CD4-positive, alpha-beta T cell treated with Interleukin-17A for 4 hours (primary cell): ENCODE data around the gene MIEF1.

Experiments
- DNase-seq: peaks from one replicate; pipeline ENCODE4 v3.0.0-alpha.2; 2020; ENCODE audit warnings: mixed read lengths

MIEF1 gene

DNA sequence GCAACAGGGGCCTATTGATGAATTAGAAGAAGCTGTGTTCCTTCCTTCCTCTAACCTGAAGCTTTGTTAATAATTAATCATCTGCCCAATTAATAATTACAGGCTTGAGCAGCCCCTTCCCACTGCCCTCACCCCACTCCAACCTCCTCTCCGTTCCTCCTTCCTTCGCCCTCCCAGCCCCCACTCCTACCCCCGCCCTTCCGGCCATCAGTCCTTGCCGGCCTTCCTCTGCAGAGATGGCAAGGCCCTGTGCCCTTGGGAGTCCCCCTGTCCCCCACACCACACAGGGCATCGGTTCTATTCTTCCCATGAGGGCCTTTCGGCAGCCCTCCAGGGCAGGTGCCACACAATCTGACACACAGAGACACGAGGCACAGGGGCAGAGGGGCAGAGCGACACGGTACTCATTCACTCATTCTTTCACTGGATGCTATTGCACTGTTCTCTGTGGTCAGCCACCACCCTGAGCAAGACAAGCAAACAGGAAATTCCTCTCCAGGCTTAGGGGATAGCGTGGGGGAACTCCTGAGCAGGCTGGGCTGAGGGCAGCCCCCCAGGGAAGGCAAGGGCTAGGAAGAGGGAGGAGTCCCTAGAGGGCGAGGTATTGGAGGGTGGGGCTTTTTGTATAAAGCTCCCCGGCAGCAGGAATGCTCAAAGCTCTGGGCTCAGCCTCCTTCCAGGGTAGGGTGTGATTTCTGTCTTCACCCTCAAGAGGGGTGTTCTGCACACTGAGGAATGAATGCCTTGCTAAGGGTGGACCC lies 30.5 kb upstream of the MIEF1 start:
- no peak for DNase-seq

DNA sequence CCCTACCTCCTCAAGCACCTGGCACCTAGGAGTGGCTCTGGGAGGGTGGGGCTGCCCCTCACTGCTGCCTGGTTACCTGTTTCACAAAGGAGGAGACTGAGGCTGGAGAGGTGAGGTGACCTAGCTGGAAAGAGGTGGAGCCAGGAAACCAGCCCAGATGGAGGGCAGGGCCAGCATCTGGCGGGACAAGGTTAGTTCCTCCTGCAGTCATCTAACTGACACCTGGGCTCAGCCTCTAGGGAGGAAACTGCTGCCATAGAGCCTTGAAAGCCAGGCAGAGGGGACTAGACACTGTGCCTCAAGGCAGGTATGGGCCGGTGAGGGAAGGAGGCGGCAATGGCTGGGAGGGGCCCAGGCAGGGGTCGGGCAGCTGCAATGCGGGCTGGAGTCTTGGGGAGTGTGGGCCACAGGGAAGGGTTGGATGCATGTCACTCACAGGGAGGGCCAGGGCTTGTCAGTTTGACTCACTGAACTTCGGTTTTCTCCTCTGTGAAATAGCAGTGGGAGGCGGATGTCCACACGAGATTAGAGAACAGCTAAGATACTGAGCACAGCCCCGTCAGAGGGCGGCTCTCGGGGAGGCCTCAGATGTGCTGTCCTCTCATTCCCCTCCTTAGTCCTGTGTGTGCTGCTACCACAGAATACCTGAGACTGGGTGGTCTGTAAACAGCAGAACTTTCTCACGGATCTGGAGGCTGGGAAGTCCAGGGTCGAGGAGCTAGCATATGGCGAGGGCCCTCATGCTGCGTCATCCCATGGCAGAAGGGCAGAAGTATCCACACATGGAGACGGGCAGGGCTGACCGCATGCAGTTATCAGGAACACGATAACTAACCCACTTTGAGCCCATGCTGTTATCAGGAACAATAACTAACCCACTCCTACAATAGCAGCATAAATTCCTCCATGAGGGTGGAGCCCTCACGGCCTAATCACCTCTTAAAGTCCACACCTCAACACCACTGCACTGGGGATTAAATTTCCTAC lies 29.2 kb upstream of the MIEF1 start:
- no peak for DNase-seq

DNA sequence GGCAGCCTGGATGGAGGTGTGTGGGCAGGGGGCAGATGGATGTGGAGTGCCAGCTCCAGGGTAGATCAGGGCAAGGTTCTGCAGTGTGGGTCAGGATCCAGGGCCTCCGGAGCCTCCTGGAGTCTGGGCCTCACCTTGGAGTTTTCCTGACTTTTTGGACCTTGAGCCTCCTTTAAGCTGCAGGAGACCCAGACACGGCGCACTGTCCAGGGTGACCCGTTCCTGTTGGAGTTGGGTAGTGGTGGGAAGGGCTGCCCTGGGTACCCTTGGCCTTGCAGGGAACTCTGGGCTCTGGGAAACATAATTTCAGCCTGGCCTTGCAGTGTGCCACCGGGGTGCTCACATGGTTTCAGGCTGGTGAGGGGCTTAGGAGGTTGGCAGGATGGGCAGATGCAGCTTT lies 28.2 kb upstream of the MIEF1 start:
- DNase-seq = no peak

DNA sequence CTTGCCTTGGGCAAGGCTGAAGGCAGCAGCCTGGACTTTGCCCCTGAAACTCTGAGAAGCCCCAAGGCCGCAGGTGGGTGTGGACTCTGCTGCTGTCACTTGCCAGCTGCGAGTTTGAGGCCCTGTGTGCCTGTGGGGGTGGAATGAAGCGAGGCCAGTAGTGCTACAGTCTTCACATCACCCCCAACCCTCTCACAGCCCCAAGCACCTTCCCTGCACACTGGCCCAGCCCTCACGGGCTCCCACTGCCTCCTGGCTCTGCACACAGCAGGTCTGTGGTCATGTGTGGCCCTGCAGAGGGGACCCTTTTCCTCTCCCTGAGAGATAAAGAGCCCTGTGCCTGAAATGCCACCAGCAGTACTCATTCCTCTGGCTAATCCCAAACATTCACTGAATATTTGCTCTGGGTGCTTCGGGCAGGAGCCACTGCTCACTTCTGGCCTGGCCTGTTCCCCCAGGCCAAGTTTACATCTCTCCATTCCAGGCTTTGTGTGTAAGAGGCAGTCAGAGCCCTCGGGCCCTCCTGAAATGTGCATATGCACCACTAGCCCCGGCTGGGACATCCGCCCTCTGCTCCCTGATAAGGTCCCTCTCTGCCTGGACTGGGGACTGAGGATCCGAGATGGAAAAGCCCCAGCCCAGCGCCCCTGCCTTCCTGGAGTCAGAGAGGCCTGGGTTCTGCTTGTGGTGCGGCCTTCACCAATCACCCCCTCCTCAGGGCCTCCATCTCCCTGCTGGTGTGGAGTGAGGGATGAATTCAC lies 27.6 kb upstream of the MIEF1 start:
- DNase-seq = no peak

DNA sequence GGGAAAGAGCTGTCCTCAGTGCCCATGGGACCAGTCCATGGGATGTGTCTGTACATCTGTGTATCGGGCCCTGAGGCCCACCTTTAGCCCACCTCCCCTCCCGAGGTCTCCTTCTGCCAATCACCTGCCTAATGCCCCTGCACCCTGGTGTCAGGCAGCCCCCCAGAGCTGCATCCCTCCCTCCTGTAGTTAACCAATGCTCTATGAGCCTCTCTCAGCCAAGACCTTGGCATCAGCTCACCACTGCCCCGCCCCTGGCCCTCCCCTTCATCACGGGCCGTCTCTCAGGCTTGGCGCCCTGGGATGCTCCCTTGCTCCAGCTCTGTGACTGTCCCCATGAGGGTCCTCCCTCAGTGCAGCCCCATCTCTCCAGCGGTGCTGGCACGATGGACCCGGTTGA lies 26.8 kb upstream of the MIEF1 start:
- DNase-seq = no peak

DNA sequence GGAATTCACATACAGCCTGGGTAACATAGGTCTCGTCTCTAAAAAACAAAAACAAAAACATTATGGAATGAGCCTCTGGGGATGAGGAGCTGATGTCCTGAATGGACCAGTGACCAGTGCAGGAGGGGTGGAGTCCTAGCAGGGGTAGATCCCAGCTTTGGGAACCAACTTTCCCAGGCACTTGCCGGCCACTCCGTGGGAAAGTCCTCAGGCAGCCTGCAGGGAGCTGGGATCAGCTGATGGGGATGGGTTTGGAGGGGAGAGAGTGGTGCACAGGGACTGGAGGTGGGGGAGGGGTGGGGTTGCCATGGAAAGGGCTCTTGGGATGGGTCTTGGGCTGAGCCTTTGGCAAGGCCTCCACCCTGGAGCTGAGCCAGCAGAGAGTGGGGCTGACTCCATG lies 26.2 kb upstream of the MIEF1 start:
- no peak for DNase-seq

DNA sequence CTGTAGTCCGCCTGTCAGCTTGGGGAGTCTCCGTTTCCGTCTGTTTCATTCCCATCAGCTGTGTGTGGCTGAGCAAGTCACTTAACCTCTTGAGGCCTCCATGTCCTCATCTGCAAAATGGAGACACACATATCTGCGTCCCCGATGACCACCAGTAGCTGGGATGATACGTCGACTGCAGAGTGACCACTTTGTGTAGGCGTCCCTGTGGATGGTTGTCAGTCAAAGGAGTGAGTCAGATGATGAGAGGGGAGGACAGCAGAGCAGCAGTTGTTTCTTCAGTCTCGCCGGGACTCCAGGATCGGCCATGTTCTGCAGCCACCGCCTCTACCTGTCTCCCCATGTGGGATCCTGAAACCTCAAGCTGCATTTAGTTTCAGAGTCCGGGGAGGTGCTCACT lies 25.4 kb upstream of the MIEF1 start:
- DNase-seq = no peak

DNA sequence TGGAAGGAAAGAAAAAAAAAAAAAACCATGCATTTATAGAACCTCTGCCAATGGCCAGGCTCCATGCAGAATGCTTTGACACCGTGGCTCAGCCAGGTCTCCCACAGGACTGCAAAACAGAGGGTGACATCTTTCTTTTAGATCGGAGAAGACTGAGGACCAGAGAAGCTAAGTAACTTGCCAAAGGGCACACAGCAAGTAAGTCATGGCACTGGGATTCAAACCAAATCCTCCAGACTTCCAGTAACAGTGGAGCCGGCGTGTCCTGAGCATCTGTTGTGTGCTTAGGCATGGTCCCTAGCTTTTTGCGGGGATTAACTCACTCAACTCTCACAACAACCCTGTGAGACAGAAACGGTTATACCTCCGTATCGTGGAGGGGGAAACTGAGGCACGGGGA lies 24.5 kb upstream of the MIEF1 start:
- no peak for DNase-seq

DNA sequence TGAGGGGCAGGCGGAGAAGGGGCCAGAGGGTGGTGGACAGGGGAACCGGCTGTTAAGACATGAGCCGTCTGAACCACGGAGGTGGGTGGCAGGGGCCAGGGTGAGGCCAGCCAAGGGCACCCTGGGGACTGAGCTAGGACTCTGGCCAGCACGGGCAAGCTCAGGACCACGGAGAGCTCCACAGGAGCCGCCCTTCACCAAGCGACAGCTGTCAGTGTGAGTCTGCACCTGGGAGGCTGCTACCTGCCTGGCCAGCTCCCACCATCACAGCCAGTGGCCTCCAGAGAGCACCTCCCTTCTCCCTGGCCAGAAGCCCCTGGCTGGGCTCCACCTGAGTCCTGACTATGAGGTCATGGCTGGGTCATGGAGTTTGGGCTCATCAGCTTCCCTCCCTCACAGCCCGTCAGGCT lies 23.6 kb upstream of the MIEF1 start:
- peak; percentile 34 for DNase-seq

DNA sequence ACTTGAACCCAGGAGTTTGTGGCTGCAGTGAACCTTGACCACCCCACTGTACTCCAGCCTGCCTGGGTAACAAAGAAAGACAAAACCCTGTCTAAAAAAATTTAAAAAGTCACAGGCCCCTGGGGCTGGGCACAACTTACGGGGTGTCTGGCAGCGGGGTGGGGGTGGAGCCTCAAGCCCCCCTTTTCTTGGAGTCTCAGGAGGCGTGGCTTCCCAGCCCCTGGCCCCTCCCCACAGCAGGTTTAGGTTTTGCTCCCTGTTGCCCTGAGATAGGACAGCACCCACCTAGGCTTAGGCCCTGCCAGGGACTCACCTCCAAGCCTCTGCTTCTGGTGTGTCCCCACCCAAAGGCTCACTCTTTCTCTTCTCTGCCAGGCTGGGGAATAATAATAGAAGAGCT lies 22.8 kb upstream of the MIEF1 start:
- DNase-seq = no peak

DNA sequence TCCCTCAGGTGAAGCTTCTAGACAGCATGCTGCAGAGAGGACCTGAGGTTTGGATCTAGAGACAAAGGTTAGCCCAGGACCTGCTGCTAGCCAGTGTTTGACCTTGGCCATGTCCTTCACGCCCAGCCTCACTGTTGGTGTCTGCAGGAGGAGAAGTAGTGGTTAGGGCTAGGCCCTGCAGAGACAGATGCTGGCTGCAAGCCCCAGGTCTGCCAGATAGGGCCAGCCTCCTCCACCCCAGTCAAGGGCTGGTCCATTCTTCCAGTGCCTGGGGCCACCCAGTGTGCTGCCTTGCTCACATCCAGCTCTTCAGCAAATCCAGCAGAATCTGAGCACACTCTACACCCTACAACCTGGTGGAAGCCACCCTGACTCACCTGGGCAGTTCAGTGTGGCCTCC lies 21.5 kb upstream of the MIEF1 start:
- no peak for DNase-seq

DNA sequence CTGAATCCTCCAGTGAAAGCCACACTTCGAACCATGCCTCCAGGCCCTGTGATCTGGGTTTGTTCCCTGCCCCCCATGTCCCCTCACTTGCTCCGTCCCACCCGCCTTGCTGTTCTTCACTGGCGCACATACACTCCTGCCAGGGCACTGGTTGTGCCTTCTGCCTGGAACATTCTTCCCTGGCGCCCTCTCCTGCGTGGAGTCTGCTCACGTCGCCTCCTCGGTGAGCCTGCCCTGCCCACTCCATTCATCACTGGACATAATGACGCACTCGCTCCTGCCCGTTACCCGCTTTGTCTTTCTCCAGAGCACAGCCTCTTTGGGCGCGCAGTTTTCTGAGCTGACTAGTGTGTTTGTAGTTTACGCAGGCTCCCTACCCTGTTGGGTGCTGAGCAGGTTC lies 21.0 kb upstream of the MIEF1 start:
- DNase-seq = no peak

DNA sequence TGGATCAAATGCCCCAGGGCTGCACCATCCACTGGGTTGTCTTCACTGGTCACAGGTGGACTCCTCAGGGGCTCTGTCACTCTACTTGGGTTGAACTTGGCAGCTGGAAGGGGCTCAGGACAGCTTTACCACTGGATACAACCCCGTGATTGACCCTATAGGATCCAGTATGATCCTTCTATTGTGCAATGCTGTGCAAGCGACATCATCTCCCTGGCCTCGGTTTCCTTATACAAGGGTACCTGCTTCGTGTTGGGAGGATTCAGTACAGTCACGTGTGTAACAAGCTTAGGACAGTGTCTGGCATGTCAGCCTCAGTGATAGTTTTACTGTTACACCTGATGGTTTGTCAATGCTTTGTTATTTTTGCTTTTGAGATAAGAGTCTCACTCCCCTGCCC lies 20.5 kb upstream of the MIEF1 start:
- no peak for DNase-seq

DNA sequence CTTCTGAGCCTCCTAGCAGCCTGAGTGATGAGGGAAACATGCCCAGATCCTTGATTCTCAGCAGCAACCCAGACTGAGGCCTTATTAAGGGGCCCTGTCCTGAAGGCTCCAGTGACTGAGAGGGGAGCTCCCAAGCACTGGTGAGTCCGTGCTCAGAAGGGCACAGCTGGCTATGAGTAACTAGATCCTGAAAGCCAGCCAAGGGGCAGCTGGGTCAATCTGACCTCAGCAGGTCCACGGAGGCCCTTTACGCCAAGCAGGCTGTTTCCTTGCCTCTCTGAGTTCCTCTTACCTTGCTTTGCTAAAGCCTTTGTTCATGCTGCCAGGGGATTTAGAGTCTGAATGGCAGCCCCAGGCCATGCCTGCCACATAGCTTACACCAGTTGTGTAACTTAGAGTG lies 19.3 kb upstream of the MIEF1 start:
- DNase-seq = no peak

DNA sequence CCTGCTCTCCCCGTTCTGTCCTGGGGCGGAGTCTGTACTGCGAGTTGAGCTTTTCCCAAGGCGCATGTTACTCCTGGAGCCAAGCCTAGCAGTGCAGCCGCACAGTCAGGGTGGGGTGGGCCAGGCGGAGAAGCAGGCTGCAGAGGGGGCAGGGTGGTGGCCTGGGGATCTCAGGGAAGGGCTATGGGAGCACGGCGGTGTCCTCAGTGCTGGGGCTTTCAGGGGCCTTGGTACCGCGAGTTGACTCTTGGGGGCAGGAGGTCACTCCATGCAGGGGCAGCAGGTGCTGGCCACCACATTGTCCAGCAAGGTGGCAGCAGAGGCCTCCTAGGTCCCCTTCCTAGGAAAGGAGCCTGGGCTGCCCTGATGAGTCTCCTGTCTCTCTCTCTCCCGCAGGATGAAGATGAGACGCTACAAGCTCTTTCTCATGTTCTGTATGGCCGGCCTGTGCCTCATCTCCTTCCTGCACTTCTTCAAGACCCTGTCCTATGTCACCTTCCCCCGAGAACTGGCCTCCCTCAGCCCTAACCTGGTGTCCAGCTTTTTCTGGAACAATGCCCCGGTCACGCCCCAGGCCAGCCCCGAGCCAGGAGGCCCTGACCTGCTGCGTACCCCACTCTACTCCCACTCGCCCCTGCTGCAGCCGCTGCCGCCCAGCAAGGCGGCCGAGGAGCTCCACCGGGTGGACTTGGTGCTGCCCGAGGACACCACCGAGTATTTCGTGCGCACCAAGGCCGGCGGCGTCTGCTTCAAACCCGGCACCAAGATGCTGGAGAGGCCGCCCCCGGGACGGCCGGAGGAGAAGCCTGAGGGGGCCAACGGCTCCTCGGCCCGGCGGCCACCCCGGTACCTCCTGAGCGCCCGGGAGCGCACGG lies 14.9 kb upstream of the MIEF1 start:
- no peak for DNase-seq

DNA sequence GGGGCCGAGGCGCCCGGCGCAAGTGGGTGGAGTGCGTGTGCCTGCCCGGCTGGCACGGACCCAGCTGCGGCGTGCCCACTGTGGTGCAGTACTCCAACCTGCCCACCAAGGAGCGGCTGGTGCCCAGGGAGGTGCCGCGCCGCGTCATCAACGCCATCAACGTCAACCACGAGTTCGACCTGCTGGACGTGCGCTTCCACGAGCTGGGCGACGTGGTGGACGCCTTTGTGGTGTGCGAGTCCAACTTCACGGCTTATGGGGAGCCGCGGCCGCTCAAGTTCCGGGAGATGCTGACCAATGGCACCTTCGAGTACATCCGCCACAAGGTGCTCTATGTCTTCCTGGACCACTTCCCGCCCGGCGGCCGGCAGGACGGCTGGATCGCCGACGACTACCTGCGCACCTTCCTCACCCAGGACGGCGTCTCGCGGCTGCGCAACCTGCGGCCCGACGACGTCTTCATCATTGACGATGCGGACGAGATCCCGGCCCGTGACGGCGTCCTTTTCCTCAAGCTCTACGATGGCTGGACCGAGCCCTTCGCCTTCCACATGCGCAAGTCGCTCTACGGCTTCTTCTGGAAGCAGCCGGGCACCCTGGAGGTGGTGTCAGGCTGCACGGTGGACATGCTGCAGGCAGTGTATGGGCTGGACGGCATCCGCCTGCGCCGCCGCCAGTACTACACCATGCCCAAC lies 14.1 kb upstream of the MIEF1 start:
- DNase-seq = no peak

DNA sequence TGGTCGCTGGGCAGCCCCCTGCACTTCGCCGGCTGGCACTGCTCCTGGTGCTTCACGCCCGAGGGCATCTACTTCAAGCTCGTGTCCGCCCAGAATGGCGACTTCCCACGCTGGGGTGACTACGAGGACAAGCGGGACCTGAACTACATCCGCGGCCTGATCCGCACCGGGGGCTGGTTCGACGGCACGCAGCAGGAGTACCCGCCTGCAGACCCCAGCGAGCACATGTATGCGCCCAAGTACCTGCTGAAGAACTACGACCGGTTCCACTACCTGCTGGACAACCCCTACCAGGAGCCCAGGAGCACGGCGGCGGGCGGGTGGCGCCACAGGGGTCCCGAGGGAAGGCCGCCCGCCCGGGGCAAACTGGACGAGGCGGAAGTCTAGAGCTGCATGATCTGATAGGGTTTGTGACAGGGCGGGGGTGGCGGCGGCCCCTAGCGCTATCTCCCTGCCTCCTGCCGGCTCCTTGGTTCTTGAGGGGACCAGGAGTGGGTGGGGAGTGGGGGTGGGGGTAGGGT lies 13.5 kb upstream of the MIEF1 start:
- no peak for DNase-seq

DNA sequence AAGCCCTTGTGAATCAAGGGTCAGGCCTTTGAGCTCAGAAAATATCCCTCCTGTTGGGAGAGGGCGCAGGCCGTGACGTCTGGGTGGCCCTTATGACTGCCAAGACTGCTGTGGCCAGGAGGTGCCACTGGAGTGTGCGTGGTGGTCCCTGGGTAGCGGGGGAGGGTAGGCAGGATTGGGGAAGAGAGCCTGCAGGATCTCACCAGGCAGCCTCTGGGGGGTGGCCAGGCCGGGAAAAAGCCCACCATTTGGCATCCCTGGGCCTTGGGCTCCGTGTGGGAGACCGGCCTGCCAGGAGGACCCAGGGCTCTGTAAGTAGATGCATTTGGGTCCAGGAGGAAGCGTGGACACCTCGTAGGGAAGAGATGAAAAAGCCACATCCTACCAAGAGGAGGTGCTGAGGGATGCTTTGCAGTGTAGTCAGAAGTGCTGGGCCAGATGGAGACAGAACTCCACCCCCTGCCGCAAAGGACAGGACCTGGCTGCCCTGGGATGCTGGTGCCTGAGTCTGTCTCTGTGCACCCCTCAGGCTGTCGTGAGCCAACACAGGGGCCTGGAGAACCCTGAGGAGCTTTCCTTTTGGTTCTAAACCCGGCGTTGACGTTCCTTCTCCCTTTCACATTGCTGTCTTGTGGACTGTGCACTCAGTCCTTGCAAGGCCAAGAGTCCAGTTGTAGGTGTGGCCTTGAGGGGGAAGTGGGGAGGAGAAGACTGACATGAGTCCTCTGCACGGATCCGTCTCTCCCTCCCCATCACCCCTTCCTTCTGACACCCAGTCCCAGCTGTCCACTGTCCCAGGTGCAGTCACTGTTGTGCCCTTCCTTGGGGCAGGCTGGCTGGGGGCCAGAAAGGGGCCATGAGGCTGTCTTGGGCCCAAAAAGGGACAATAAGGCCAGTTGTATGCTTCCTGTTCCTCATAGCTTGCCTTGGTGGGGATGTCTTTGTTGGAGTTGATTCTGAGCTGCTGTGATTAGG lies 12.7 kb upstream of the MIEF1 start:
- no peak for DNase-seq

DNA sequence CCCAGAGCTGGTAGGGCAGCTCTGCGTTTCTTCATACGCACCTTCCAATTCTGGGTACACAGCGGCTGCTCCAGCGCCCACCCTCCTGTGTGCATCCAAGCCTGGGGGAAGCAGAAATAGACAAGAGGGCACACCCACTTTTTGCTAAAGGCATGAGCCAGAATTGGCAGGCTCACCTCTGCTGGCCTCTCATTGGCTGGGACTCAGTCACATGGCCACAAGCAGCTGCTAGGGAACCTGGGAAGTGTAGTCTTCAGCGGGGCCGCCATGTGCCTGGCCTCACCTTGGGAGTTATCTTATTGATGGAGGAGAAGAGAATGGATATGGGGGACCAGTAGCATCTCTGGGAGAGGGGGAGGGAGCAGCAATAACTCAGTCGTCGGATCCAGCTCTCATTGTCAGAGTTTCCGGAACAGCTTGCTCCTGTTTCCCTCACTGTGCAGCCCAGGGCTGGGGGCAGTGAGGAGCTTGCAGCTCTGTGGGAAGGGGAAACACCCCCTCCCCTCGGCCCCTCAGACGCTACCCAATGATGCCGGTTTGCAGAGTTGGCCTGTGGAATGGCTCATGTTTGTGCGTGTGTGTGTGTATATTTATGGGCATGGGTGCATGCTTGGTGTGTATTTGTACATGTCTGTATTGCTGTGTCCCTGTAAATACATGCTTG lies 11.8 kb upstream of the MIEF1 start:
- DNase-seq = peak; percentile 80
